Neural crest cell (in vitro differentiated cells): ENCODE data around the gene MRPS6. TPM values are rescaled to one million over a fixed set of nuclear protein-coding genes. Genes with fewer than 3 reads are reported as not detected.
A peak's percentile ranks its signal among the peaks of the same experiment; 100 is the strongest.

ENCODE experiments used
- DNase-seq: peaks from one replicate; pipeline ENCODE4 v3.0.0; 2021; ENCODE audit warnings: low read depth, mixed read lengths, low spot score
- H3K27ac Mint-ChIP-seq: one replicate; pipeline ENCODE4 v1.8.0; 2021; ENCODE audit warnings: mild to moderate bottlenecking, mixed read lengths; ENCODE audit not compliant: unreplicated experiment
- H3K27me3 Mint-ChIP-seq: 2 replicates; pipeline ENCODE4 v1.8.0; 2021; ENCODE audit warnings: low read depth, mild to moderate bottlenecking, mixed read lengths
- H3K36me3 Mint-ChIP-seq: 2 replicates; pipeline ENCODE4 v1.8.0; 2021; ENCODE audit warnings: low read depth, mild to moderate bottlenecking, mixed read lengths
- H3K4me1 Mint-ChIP-seq: 2 replicates; pipeline ENCODE4 v1.8.0; 2021; ENCODE audit warnings: mixed read lengths
- H3K4me3 Mint-ChIP-seq: one replicate; pipeline ENCODE4 v1.8.0; 2021; ENCODE audit warnings: mild to moderate bottlenecking, mixed read lengths
- H3K9me3 Mint-ChIP-seq: 2 replicates; pipeline ENCODE4 v1.8.0; 2021; ENCODE audit warnings: mixed read lengths
- total RNA-seq: library from RNA; stranded (reverse); gene quantifications from 2 replicates; pipeline ENCODE4 v1.2.1, GENCODE V29; 2021
- TF ChIP-seq, protein P1 (sequence below): fragments of 200-600 bp; sonication (generic); conservative IDR thresholded peaks from 2 replicates; pipeline ENCODE4 v1.5.0; 2021; ENCODE audit warnings: antibody characterized with exemption, mild to moderate bottlenecking

Gene MRPS6
- total RNA-seq, 1 donor from 2014 or later = 94.1 TPM

- no peak for DNase-seq
- Mint-ChIP-seq H3K36me3 (peaks cover 9% of the 10 kb centered on the region), H3K4me1 (peaks cover 57% of the 10 kb centered on the region), H3K9me3 (peaks cover 3% of the 10 kb centered on the region), H3K27me3 (no peaks in the 10 kb centered on the region), H3K27ac (peak overlapping the region; percentile 52), H3K4me3 (peak overlapping the region; percentile 71)
- TF ChIP-seq, protein P1, sequence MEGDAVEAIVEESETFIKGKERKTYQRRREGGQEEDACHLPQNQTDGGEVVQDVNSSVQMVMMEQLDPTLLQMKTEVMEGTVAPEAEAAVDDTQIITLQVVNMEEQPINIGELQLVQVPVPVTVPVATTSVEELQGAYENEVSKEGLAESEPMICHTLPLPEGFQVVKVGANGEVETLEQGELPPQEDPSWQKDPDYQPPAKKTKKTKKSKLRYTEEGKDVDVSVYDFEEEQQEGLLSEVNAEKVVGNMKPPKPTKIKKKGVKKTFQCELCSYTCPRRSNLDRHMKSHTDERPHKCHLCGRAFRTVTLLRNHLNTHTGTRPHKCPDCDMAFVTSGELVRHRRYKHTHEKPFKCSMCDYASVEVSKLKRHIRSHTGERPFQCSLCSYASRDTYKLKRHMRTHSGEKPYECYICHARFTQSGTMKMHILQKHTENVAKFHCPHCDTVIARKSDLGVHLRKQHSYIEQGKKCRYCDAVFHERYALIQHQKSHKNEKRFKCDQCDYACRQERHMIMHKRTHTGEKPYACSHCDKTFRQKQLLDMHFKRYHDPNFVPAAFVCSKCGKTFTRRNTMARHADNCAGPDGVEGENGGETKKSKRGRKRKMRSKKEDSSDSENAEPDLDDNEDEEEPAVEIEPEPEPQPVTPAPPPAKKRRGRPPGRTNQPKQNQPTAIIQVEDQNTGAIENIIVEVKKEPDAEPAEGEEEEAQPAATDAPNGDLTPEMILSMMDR = no peak
Observed at GRCh38 chr21:34180407-34180806, 107.0 kb downstream of the MRPS6 start.

GRCh38 chr21:34180826-34181359 is 107.5 kb downstream of the MRPS6 start:
- H3K27ac Mint-ChIP-seq = peak overlapping the region; percentile 52

GRCh38 chr21:34181431-34182039 is 108.2 kb downstream of the MRPS6 start:
- TF ChIP-seq, protein P1 = no peak
- Mint-ChIP-seq H3K9me3 (peaks cover 3% of the 10 kb centered on the region), H3K27ac (peak overlapping the region; percentile 52), H3K4me1 (peaks cover 57% of the 10 kb centered on the region), H3K4me3 (peak overlapping the region; percentile 71), H3K27me3 (no peaks in the 10 kb centered on the region), H3K36me3 (peaks cover 7% of the 10 kb centered on the region)
- peak; percentile 69 for DNase-seq

More at GRCh38 chr21:34180826-34181359, 107.5 kb downstream of the MRPS6 start:
- TF ChIP-seq, protein P1 = no peak
- H3K9me3 Mint-ChIP-seq = peaks cover 3% of the 10 kb centered on the region
- peaks cover 57% of the 10 kb centered on the region for H3K4me1 Mint-ChIP-seq
- H3K4me3 Mint-ChIP-seq = peak overlapping the region; percentile 71
- peak; percentile 45 for DNase-seq
- H3K36me3 Mint-ChIP-seq = peaks cover 9% of the 10 kb centered on the region
- no peaks in the 10 kb centered on the region for H3K27me3 Mint-ChIP-seq

GRCh38 chr21:34182436-34182835 is 109.1 kb downstream of the MRPS6 start:
- no peaks in the 10 kb centered on the region for H3K27me3 Mint-ChIP-seq

GRCh38 chr21:34183331-34183928 is 110.1 kb downstream of the MRPS6 start:
- TF ChIP-seq, protein P1 = no peak
- H3K27me3 Mint-ChIP-seq = no peaks in the 10 kb centered on the region
- no peak for DNase-seq

More at GRCh38 chr21:34182436-34182835, 109.1 kb downstream of the MRPS6 start:
- H3K9me3 Mint-ChIP-seq = peaks cover 3% of the 10 kb centered on the region
- no peak overlapping the region for H3K4me3 Mint-ChIP-seq
- H3K36me3 Mint-ChIP-seq = peaks cover 5% of the 10 kb centered on the region
- H3K4me1 Mint-ChIP-seq = peaks cover 57% of the 10 kb centered on the region
- H3K27ac Mint-ChIP-seq = no peak overlapping the region
- TF ChIP-seq, protein P1 = no peak
- no peak for DNase-seq

More at GRCh38 chr21:34183331-34183928, 110.1 kb downstream of the MRPS6 start:
- Mint-ChIP-seq H3K9me3 (peaks cover 5% of the 10 kb centered on the region), H3K4me3 (no peak overlapping the region), H3K4me1 (peaks cover 53% of the 10 kb centered on the region), H3K27ac (no peak overlapping the region), H3K36me3 (peaks cover 2% of the 10 kb centered on the region)
